H1 (cell line): Measurements from ENCODE around the gene VMO1. TPM values are rescaled to one million over a fixed set of nuclear protein-coding genes. Genes with fewer than 3 reads are reported as not detected.

Experiments used
- CTCF ChIA-PET: fragments of 300-600 bp; sonication (Branson Sonifier 250); formaldehyde crosslinking; loops from one replicate; lab custom pipeline; 2021; ENCODE audit not compliant: partially characterized antibody; lab: Charles Lee
- POLR2A ChIA-PET: fragments of 300-600 bp; sonication (Branson Sonifier 250); formaldehyde crosslinking; loops from one replicate; lab custom pipeline; 2021; ENCODE audit warnings: inconsistent platforms; ENCODE audit not compliant: partially characterized antibody; lab: Charles Lee
- DNase-seq, 2 experiments: peaks; one replicate each; pipeline versions ENCODE4 v3.0.0 to v3.0.0-alpha.2; 2010 to 2022; ENCODE audit warnings: low spot score in 2 of 2, low read depth in 1 of 2, mixed read lengths in 1 of 2
- FAIRE-seq: peaks from 2 replicates; lab custom pipeline; 2011; peaks lifted over from hg19 to GRCh38; lab: Jason Lieb, UNC
- H2AFZ ChIP-seq: 2 replicates; pipeline ENCODE4 v1.8.1; 2012; ENCODE audit warnings: low read length, inconsistent platforms
- H2AK5ac ChIP-seq: 2 replicates; pipeline ENCODE4 v1.6.1; 2013; ENCODE audit warnings: low read depth, low read length
- H2BK120ac ChIP-seq: replicated peaks from 2 replicates; pipeline ENCODE3; 2013; ENCODE audit warnings: low read depth, low read length, inconsistent platforms
- H2BK12ac ChIP-seq: 2 replicates; pipeline ENCODE4 v1.6.1; 2013; ENCODE audit warnings: low read depth, low read length
- H2BK15ac ChIP-seq: 2 replicates; pipeline ENCODE4 v1.6.1; 2013; ENCODE audit warnings: low read length
- H2BK20ac ChIP-seq: 2 replicates; pipeline ENCODE4 v1.6.1; 2013; ENCODE audit warnings: low read length
- H2BK5ac ChIP-seq: 2 replicates; pipeline ENCODE4 v1.6.1; 2013; ENCODE audit warnings: low read depth, low read length
- H3K14ac ChIP-seq: 2 replicates; pipeline ENCODE4 v1.6.1; 2013; ENCODE audit warnings: inconsistent platforms; ENCODE audit not compliant: insufficient read length
- H3K18ac ChIP-seq: 2 replicates; pipeline ENCODE4 v1.6.1; 2013; ENCODE audit warnings: low read length; ENCODE audit errors: extremely low read depth
- H3K23ac ChIP-seq: 2 replicates; pipeline ENCODE4 v1.6.1; 2013; ENCODE audit warnings: inconsistent platforms; ENCODE audit not compliant: insufficient read length
- H3K23me2 ChIP-seq: 2 replicates; pipeline ENCODE4 v1.6.1; 2013; ENCODE audit warnings: low read depth, low read length
- H3K27ac ChIP-seq: 2 replicates; pipeline ENCODE4 v1.6.1; 2011; ENCODE audit warnings: low read depth, low read length, inconsistent platforms
- H3K27me3 ChIP-seq, 4 experiments: replicated peaks in 1 of 4; 1 replicate in 1 of 4; 2 replicates in 3 of 4; pipeline versions ENCODE4 v1.6.1 to v1.8.1; 2011 to 2013; ENCODE audit warnings: low read length in 3 of 4, mild to moderate bottlenecking in 3 of 4, inconsistent platforms in 2 of 4, mixed read lengths in 2 of 4, moderate library complexity in 1 of 4; ENCODE audit not compliant: control insufficient read depth in 3 of 4, insufficient read depth in 3 of 4; ENCODE audit errors: extremely low read depth in 1 of 4
- H3K36me3 ChIP-seq, 4 experiments: 2 replicates each; pipeline versions ENCODE4 v1.6.1 to v1.8.1; 2011 to 2013; ENCODE audit warnings: mild to moderate bottlenecking in 4 of 4, low read length in 3 of 4, moderate library complexity in 2 of 4, control low read depth in 1 of 4, inconsistent platforms in 1 of 4; ENCODE audit not compliant: insufficient read depth in 4 of 4, control insufficient read depth in 2 of 4
- H3K4ac ChIP-seq: replicated peaks from 2 replicates; pipeline ENCODE3; 2013; ENCODE audit warnings: low read length, low read depth, mixed read lengths, inconsistent platforms; ENCODE audit not compliant: insufficient read length
- H3K4me1 ChIP-seq, 4 experiments: replicated peaks in 1 of 4; 1 replicate in 1 of 4; 2 replicates in 3 of 4; pipeline versions ENCODE4 v1.6.1 to v1.8.1; 2011 to 2013; ENCODE audit warnings: low read length in 3 of 4, inconsistent platforms in 2 of 4, mixed read lengths in 1 of 4; ENCODE audit not compliant: insufficient read depth in 4 of 4, control insufficient read depth in 3 of 4
- H3K4me2 ChIP-seq, 2 experiments: 2 replicates each; pipeline versions ENCODE4 v1.6.1 to v1.8.1; 2011 to 2013; ENCODE audit warnings: low read depth in 2 of 2, low read length in 2 of 2, control low read depth in 1 of 2, inconsistent platforms in 1 of 2, mild to moderate bottlenecking in 1 of 2; ENCODE audit not compliant: insufficient read depth in 1 of 2
- H3K4me3 ChIP-seq, 4 experiments: fragments of 200-600, 300-600 bp in 1 of 4; sonication (generic), shearing (Covaris generic), sonication (Bioruptor Twin) in 1 of 4; 2 replicates each; pipeline versions ENCODE4 v1.5.1 to v1.8.1; 2011 to 2016; ENCODE audit warnings: low read length in 4 of 4, low read depth in 3 of 4, control low read depth in 2 of 4, inconsistent platforms in 2 of 4, mild to moderate bottlenecking in 2 of 4, mixed read lengths in 1 of 4, moderate library complexity in 1 of 4; ENCODE audit not compliant: insufficient read depth in 2 of 4; ENCODE audit errors: extremely low read depth in 1 of 4
- H3K56ac ChIP-seq: replicated peaks from 2 replicates; pipeline ENCODE3; 2013; ENCODE audit warnings: low read depth, mild to moderate bottlenecking, mixed read lengths, low read length, inconsistent platforms; ENCODE audit not compliant: insufficient read length
- H3K79me1 ChIP-seq: 2 replicates; pipeline ENCODE4 v1.6.1; 2013; ENCODE audit warnings: low read depth, low read length, control low read depth
- H3K79me2 ChIP-seq, 2 experiments: 2 replicates each; pipeline versions ENCODE4 v1.6.1 to v1.8.1; 2012 to 2013; ENCODE audit warnings: low read length in 2 of 2, mild to moderate bottlenecking in 2 of 2, inconsistent platforms in 1 of 2; ENCODE audit not compliant: insufficient read depth in 2 of 2, control insufficient read depth in 1 of 2
- H3K9ac ChIP-seq, 4 experiments: replicated peaks in 1 of 4; 1 replicate in 1 of 4; 2 replicates in 3 of 4; pipeline versions ENCODE4 v1.6.1 to v1.8.1; 2011 to 2013; ENCODE audit warnings: low read depth in 3 of 4, low read length in 3 of 4, control low read depth in 2 of 4, mild to moderate bottlenecking in 2 of 4, moderate library complexity in 2 of 4, inconsistent platforms in 1 of 4; ENCODE audit errors: extremely low read depth in 1 of 4
- H3K9me3 ChIP-seq, 2 experiments: 2 replicates each; pipeline versions ENCODE4 v1.6.1 to v1.8.1; 2012 to 2013; ENCODE audit warnings: mild to moderate bottlenecking in 2 of 2, moderate library complexity in 2 of 2, control low read depth in 1 of 2, inconsistent platforms in 1 of 2, low read depth in 1 of 2, low read length in 1 of 2, mixed read lengths in 1 of 2; ENCODE audit not compliant: insufficient read depth in 2 of 2
- H4K20me1 ChIP-seq, 2 experiments: replicated peaks in 1 of 2; 2 replicates each; pipeline versions ENCODE3 to v1.8.1; 2011 to 2013; ENCODE audit warnings: inconsistent platforms in 2 of 2, low read length in 2 of 2, mild to moderate bottlenecking in 1 of 2; ENCODE audit not compliant: insufficient read depth in 2 of 2, control insufficient read depth in 1 of 2
- H4K5ac ChIP-seq: 2 replicates; pipeline ENCODE4 v1.6.1; 2013; ENCODE audit warnings: low read length, low read depth, mixed read lengths, inconsistent platforms; ENCODE audit not compliant: insufficient read length
- H4K8ac ChIP-seq: 2 replicates; pipeline ENCODE4 v1.8.0; 2013; ENCODE audit warnings: mild to moderate bottlenecking, moderate library complexity, low read length, inconsistent platforms; ENCODE audit not compliant: insufficient read depth; ENCODE audit errors: extremely low read depth
- H4K91ac ChIP-seq: replicated peaks from 2 replicates; pipeline ENCODE3; 2013; ENCODE audit warnings: low read length, mixed read lengths, inconsistent platforms; ENCODE audit not compliant: insufficient read length
- EZH2 ChIP-seq: fragments of 200-600 bp; sonication (generic); IDR thresholded peaks from 2 replicates; pipeline ENCODE4 v1.7.1; 2012; ENCODE audit warnings: low read depth, mild to moderate bottlenecking, moderate library complexity, low read length, inconsistent platforms; ENCODE audit not compliant: severe bottlenecking
- HDAC2 ChIP-seq, 2 experiments: fragments of 300-600 bp in 1 of 2; sonication (generic) in 1 of 2; IDR thresholded peaks; 2 replicates each; pipeline ENCODE4 v1.6.1; 2011 to 2012; ENCODE audit warnings: low read depth in 2 of 2, low read length in 2 of 2, mild to moderate bottlenecking in 2 of 2, moderate library complexity in 2 of 2, borderline replicate concordance in 1 of 2, inconsistent platforms in 1 of 2
- POLR2A ChIP-seq, 2 experiments: IDR thresholded peaks; 1 replicate in 1 of 2; 2 replicates in 1 of 2; pipeline ENCODE4 v1.6.1; 2011; ENCODE audit warnings: low read depth in 2 of 2, low read length in 2 of 2, mild to moderate bottlenecking in 2 of 2; ENCODE audit errors: control extremely low read depth in 1 of 2
- RBBP5 ChIP-seq: IDR thresholded peaks from 2 replicates; pipeline ENCODE4 v1.7.1; 2012; ENCODE audit warnings: low read depth, mild to moderate bottlenecking, inconsistent platforms, low read length, moderate library complexity, borderline replicate concordance
- RNF2 ChIP-seq: fragments of 200-900, 300-1000 bp; sonication (generic); IDR thresholded peaks from 2 replicates; pipeline ENCODE4 v1.7.1; 2016; ENCODE audit warnings: borderline replicate concordance, low read depth, mild to moderate bottlenecking, antibody characterized with exemption, low read length; ENCODE audit not compliant: poor library complexity, severe bottlenecking; ENCODE audit errors: missing control alignments
- SRF ChIP-seq: IDR thresholded peaks from 2 replicates; pipeline ENCODE4 v1.6.1; 2011; ENCODE audit warnings: mild to moderate bottlenecking, low read depth, low read length, moderate library complexity
- SUZ12 ChIP-seq: fragments of 200-600 bp; sonication (generic); IDR thresholded peaks from 2 replicates; pipeline ENCODE4 v1.6.1; 2012; ENCODE audit warnings: mild to moderate bottlenecking, inconsistent platforms, low read length, moderate library complexity, mixed read lengths
- TAF7 ChIP-seq: optimal IDR thresholded peaks from 2 replicates; pipeline ENCODE3; 2011; ENCODE audit warnings: low read depth, mild to moderate bottlenecking, inconsistent platforms, low read length, moderate library complexity, borderline replicate concordance
- TCF12 ChIP-seq: IDR thresholded peaks from 2 replicates; pipeline ENCODE4 v1.6.1; 2011; ENCODE audit warnings: low read depth, mild to moderate bottlenecking, low read length
- WGBS, 2 experiments: shearing (Covaris generic) in 1 of 2; methylation state at CpG; one replicate each; pipeline versions ENCODE4 v1.1.6 to v1.1.7; 2013 to 2015; ENCODE audit warnings: low lambda C conversion rate in 2 of 2, mixed read lengths in 2 of 2, inconsistent platforms in 1 of 2, low coverage in 1 of 2, missing lambda C conversion rate in 1 of 2; ENCODE audit not compliant: insufficient replicate concordance in 2 of 2, insufficient coverage in 1 of 2, insufficient read length in 1 of 2; ENCODE audit errors: extremely low coverage in 1 of 2, missing lambda C conversion rate in 1 of 2; 5-methylcytosine and 5-hydroxymethylcytosine counted together
- polyA plus RNA-seq, 7 experiments: library from polyadenylated mRNA; depleted of rRNA in 3 of 7; stranded (reverse) in 5 of 7; unstranded in 2 of 7; fragments of >200 nt in 5 of 7; fragments of 200-250 nt in 2 of 7; gene quantifications; 1 replicate in 5 of 7; 2 replicates in 1 of 7; 4 replicates in 1 of 7; pipeline versions ENCODE4 v1.2.1 to v1.2.3, GENCODE V29; 2011 to 2013; ENCODE audit warnings: missing spikeins in 2 of 7, mixed read lengths in 2 of 7
- total RNA-seq: library from RNA; stranded (reverse); fragmentation: NEBNext Ultra II Directional; extraction: Animal tissue kit (Norgen Biotek cat#: 25700); gene quantifications from 2 replicates; pipeline ENCODE4 v1.2.1, GENCODE V29; 2021

Gene VMO1
- total and polyA plus RNA-seq, 2 of the 8 experiments (the other 6 are each of a cell fraction or from before 2014, with no cell fraction given), result 0.30 TPM; not detected in 1

DNA sequence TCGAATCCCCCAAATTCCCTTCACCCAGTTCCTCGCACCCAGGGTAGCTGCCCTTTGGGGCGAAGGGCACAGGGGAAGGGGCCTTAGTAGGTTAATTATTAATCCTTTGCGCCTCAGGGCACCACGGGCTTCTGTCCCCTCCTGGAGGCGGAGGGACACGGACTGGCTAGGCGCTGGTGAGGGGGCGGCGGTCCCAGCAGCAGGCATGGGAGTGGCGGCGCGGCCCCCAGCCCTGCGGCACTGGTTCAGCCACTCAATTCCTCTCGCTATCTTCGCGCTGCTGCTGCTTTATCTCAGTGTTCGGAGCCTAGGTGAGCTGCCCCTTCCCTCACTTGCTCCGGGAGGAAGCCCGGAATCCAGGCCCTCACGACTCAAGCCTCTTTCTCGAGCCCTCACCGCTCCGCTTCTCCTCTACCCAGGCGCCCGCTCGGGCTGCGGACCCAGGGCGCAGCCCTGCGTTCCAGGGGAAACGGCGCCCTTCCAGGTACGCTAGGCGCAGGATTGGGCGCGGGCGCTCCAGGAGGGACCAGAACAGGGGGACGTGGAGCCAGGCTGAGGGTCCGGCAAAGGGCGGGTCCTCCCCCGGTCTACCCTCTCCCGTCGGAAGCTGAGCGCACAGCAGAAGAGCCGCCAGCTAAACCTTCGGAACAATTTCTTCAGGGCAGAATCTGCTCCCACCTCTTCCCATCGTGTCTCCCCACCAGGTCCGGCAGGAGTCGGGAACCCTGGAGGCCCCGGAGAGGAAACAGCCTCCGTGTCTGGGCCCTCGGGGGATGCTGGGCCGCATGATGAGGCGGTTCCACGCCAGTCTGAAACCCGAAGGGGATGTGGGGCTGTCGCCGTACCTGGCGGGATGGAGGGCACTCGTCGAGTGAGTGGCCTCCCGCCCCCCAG lies 2.9 kb upstream of the VMO1 start, which contains the start of gene GLTPD2:
Gene GLTPD2, plus strand, starts transcription at position 158 of the 894 bp plus-strand sequence. Its CDS starts 48 bp downstream, at position 206.
- H3K23me2 ChIP-seq, result peaks cover 17% of the 10 kb centered on the region
- POLR2A ChIA-PET, result interaction anchor here (0.8 to 3.1 kb wide), 13 partner anchors 14 to 151 kb away, joined by 3 to 15 read pairs (median 4); partner anchors contain the start of genes PLD2, RNF167 and SLC25A11
- TF ChIP-seq POLR2A (IDR thresholded peaks at IDR 0.05; ENCODE audit: control extremely low read depth in 1 of 2, low read depth in 2 of 2, low read length in 2 of 2) (no peak), SRF (no peak), RBBP5 (no peak), TAF7 (no peak), SUZ12 (peak; percentile 63), RNF2 (peak; percentile 38), TCF12 (no peak), EZH2 (peak; percentile 74), HDAC2 (IDR thresholded peaks at IDR 0.05; ENCODE audit: borderline replicate concordance in 1 of 2, low read depth in 2 of 2, low read length in 2 of 2) (0 out of 4 replicates have a peak, but pooled peaks of 1 of the 2 experiments have one; percentile 5)

More for the DNA sequence above, 2.9 kb upstream of the VMO1 start, which contains the start of gene GLTPD2:
- Histone ChIP-seq H3K4ac (peak within 1 kb of the TSS; percentile 85), H3K36me3 (no peaks in the 10 kb centered on the region), H2BK120ac (no peak within 1 kb of the TSS), H3K14ac (no peak within 1 kb of the TSS), H2AK5ac (no peak within 1 kb of the TSS), H3K9me3 (no peaks in the 10 kb centered on the region), H4K20me1 (peaks cover 0 to 2% of the 10 kb centered on the region in 2 experiments), H3K18ac (peak within 1 kb of the TSS; percentile 78), H3K4me1 (peaks cover 0 to 15% (median 8%) of the 10 kb centered on the region in 4 experiments; a peak in 5 of 7 replicates), H3K4me2 (peak within 1 kb of the TSS; percentile 70 to 98), H2BK15ac (no peak within 1 kb of the TSS; the same call in 1 of the 2 replicates), H3K27ac (no peak within 1 kb of the TSS), H4K5ac (no peak within 1 kb of the TSS), H3K56ac (no peak within 1 kb of the TSS), H3K79me2 (no peaks in the 10 kb centered on the region), H3K27me3 (peaks cover 3 to 30% (median 17%) of the 10 kb centered on the region in 4 experiments), H2AFZ (peak within 1 kb of the TSS; percentile 23; the same call in 1 of the 2 replicates), H4K8ac (peak within 1 kb of the TSS; percentile 89), H2BK5ac (no peak within 1 kb of the TSS), H2BK12ac (0 out of 2 replicates have a peak within 1 kb of the TSS, but pooled peaks have one; percentile 9), H2BK20ac (no peak within 1 kb of the TSS), H3K4me3 (peak within 1 kb of the TSS; percentile 46 to 74 (median 66)), H3K9ac (peak within 1 kb of the TSS in 3 of 4 experiments; percentile 25 to 60 (median 36); a peak in 5 of 7 replicates), H4K91ac (peak within 1 kb of the TSS; percentile 61), H3K79me1 (no peaks in the 10 kb centered on the region), H3K23ac (no peak within 1 kb of the TSS)
- CTCF ChIA-PET, result interaction anchor here (0.8 to 4.8 kb wide), 26 partner anchors 10 to 226 kb away, joined by 3 to 27 read pairs (median 4); partner anchors contain the start of genes PLD2 and TM4SF5
- 7% methylated on average over 53 of the region's 62 CpGs; no CpG with 5 or more reads in 1 of the 2 experiments for WGBS, 2 experiments
- peak in 1 of 2 experiments; percentile 64 for DNase-seq
- FAIRE-seq, result no peak
